Stomach (tissue), 9 donors: Measurements from ENCODE around the gene NYNRIN. TPM values are rescaled to one million over a fixed set of nuclear protein-coding genes. Genes with fewer than 3 reads are reported as not detected.
"Not testable (repeated sequence)": the region's sequence is repeated elsewhere in the genome, so short reads cannot be mapped to it uniquely, and the experiment has no call there.

ENCODE experiments used
- DNase-seq, 2 donors: peaks; one replicate each; pipeline versions ENCODE4 v3.0.0 to v3.0.0-alpha.2; 2013 to 2019
- H3K27ac ChIP-seq, 5 donors: fragments of 200-600 bp in 4 of 5; sonication (generic) in 4 of 5; one replicate each; pipeline ENCODE4 v1.5.1; 2013 to 2019; ENCODE audit warnings: mild to moderate bottlenecking in 1 of 5, moderate library complexity in 1 of 5
- H3K27me3 ChIP-seq, 3 donors: fragments of 200-600 bp; sonication (generic); one replicate each; pipeline ENCODE4 v1.5.1; 2017 to 2019; ENCODE audit warnings: mixed run types in 1 of 3
- H3K36me3 ChIP-seq, 4 donors: fragments of 200-600 bp; sonication (generic); 1 replicate in 3 of 4; 2 replicates in 1 of 4; pipeline ENCODE4 v1.5.1; 2016 to 2019
- H3K4me1 ChIP-seq, 4 donors: fragments of 200-600 bp; sonication (generic); one replicate each; pipeline ENCODE4 v1.5.1; 2016 to 2019
- H3K4me3 ChIP-seq, 4 donors: fragments of 200-600 bp; sonication (generic) in 3 of 4; one replicate each; pipeline ENCODE4 v1.5.1; 2016 to 2019; ENCODE audit warnings: mild to moderate bottlenecking in 1 of 4
- H3K9me3 ChIP-seq, 4 donors: fragments of 200-600 bp; sonication (generic); one replicate each; pipeline ENCODE4 v1.5.1; 2016 to 2019
- EP300 ChIP-seq: sonication (generic); formaldehyde crosslinking; IDR thresholded peaks from one replicate; pipeline ENCODE4 v1.6.1; 2017; ENCODE audit warnings: antibody characterized with exemption
- POLR2A ChIP-seq, 4 donors: fragments of 450-650 bp; IDR thresholded peaks; one replicate each; pipeline ENCODE4 v1.6.1; 2016; ENCODE audit warnings: antibody characterized with exemption in 4 of 4, control low read depth in 2 of 4, mild to moderate bottlenecking in 1 of 4, moderate library complexity in 1 of 4
- POLR2AphosphoS5 ChIP-seq, 3 donors: sonication (generic); formaldehyde crosslinking; IDR thresholded peaks; one replicate each; pipeline ENCODE4 v1.6.1; 2016; ENCODE audit warnings: antibody characterized with exemption in 3 of 3
- WGBS, 5 donors: extraction: QIAGEN DNeasy Blood & Tissue Kit in 3 of 5; methylation state at CpG; one replicate each; pipeline versions ENCODE4 v1.1.5 to v1.1.7; 2013 to 2018; 5-methylcytosine and 5-hydroxymethylcytosine counted together
- intact Hi-C: fragments of 100-400 bp; cut with DNase I; formaldehyde crosslinking; loops from one replicate; pipeline ENCODE4 v1.15.1; 2023; ENCODE audit warnings: low total_unique reads
- polyA plus RNA-seq, 3 donors: library from polyadenylated mRNA; stranded (reverse); fragments of 200-250 nt; gene quantifications; one replicate each; pipeline ENCODE4 v1.2.3, GENCODE V29; 2013
- total RNA-seq, 5 donors: library from RNA; depleted of rRNA; stranded (reverse); fragments of >200 nt; gene quantifications; one replicate each; pipeline versions ENCODE4 v1.1.0 to v1.2.3, GENCODE V29; 2014 to 2016
- TF ChIP-seq, protein P1 (sequence below), 7 experiments: fragments of 450-650 bp in 4 of 7; fragments of 200-600 bp in 3 of 7; sonication (generic) in 3 of 7; IDR thresholded peaks; one replicate each; pipeline ENCODE4 v1.5.1; 2016 to 2019; ENCODE audit warnings: antibody characterized with exemption in 7 of 7, control low read depth in 2 of 7, mild to moderate bottlenecking in 1 of 7
- donor health status: healthy with polysubstance abuse.
- donor health status: Bipolar disorder and iron deficiency.
- donor health status: healthy.

The NYNRIN gene
- total and polyA plus RNA-seq, 8 donors: 2.3 to 16.0 (median 4.3) TPM

DNA sequence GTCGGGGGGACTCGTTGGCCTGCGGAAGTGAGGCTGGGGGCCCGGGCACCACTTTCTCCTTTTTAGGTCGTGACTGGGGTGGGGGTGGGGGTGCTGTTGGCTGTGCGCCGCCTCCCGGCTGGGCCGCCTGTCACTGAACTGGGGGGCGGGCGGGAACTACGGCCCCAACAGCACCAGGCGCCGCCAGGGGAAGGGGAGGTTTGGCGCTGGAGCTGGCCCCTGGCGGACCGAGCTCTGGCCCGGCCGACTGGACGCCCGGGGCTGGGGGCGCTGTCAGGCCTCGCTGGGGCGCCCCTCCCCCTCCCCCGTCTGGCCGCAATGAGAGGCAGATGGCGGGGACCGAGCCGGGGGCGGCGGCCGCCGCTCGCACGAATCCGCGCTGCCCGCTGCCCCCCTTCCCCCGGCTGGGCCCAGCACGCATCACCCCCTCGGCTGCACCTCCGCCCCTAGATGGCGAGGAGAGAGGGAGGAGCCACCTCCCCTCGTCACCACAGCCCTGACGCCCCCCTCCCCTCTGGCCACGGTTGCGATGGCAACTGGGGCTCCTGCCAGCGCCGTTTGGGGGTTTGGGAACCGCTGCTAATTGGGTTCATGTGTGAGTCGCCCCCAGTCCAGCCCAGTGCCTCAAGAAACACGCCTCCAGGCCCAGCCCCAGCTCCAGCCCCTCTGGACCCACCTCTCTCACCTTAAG, 30.1 kb upstream of the NYNRIN start:
- peak in 1 of 2 donors; percentile 94 for DNase-seq
- no peaks in the 10 kb centered on the region for H3K9me3 ChIP-seq
- peak overlapping the region; percentile 83 to 97 (median 92) for H3K27ac ChIP-seq
- intact Hi-C loops: loop anchor here (5.0 kb wide), 1 partner anchor 49 kb away; no protein-coding TSS in a partner anchor
- H3K27me3 ChIP-seq: peaks cover 0 to 44% (median 0%) of the 10 kb centered on the region in 3 donors
- H3K4me1 ChIP-seq: peaks cover 31 to 60% (median 51%) of the 10 kb centered on the region in 4 donors
- WGBS, 5 donors: 2 to 10% (median 7%) methylated on average over 15 to 47 of the region's 52 CpGs
- TF ChIP-seq, protein P1, sequence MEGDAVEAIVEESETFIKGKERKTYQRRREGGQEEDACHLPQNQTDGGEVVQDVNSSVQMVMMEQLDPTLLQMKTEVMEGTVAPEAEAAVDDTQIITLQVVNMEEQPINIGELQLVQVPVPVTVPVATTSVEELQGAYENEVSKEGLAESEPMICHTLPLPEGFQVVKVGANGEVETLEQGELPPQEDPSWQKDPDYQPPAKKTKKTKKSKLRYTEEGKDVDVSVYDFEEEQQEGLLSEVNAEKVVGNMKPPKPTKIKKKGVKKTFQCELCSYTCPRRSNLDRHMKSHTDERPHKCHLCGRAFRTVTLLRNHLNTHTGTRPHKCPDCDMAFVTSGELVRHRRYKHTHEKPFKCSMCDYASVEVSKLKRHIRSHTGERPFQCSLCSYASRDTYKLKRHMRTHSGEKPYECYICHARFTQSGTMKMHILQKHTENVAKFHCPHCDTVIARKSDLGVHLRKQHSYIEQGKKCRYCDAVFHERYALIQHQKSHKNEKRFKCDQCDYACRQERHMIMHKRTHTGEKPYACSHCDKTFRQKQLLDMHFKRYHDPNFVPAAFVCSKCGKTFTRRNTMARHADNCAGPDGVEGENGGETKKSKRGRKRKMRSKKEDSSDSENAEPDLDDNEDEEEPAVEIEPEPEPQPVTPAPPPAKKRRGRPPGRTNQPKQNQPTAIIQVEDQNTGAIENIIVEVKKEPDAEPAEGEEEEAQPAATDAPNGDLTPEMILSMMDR (IDR thresholded peaks at IDR 0.05): no peak
- TF ChIP-seq POLR2A (IDR thresholded peaks at IDR 0.05): no peak
- TF ChIP-seq POLR2AphosphoS5 (IDR thresholded peaks at IDR 0.05): no peak
- TF ChIP-seq EP300: no peak
- peaks cover 0 to 16% (median 9%) of the 10 kb centered on the region in 4 donors for H3K36me3 ChIP-seq
- H3K4me3 ChIP-seq: peak overlapping the region; percentile 58 to 71 (median 64)

DNA sequence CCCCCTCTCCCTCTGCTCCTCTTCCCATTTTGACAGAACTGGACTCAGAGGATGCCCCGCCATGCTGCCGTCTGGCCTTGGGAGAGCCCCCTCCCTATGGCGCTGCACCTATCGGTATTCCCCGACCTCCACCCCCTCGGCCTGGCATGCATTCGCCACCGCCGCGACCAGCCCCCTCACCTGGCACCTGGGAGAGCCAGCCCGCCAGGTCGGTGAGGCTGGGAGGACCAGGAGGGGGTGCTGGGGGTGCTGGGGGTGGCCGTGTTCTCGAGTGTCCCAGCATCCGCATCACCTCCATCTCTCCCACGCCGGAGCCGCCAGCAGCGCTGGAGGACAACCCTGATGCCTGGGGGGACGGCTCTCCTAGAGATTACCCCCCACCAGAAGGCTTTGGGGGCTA, 29.3 kb upstream of the NYNRIN start:
- TF ChIP-seq POLR2A (IDR thresholded peaks at IDR 0.05) (no peak), EP300 (no peak), POLR2AphosphoS5 (IDR thresholded peaks at IDR 0.05) (no peak)
- TF ChIP-seq, protein P1 (IDR thresholded peaks at IDR 0.05): no peak
- Histone ChIP-seq H3K36me3 (peaks cover 0 to 23% (median 14%) of the 10 kb centered on the region in 4 donors), H3K27me3 (peaks cover 0 to 44% (median 0%) of the 10 kb centered on the region in 3 donors), H3K27ac (peak overlapping the region; percentile 83 to 97 (median 92)), H3K9me3 (no peaks in the 10 kb centered on the region), H3K4me3 (peak overlapping the region in 3 of 4 donors; percentile 58 to 68 (median 59)), H3K4me1 (peaks cover 31 to 60% (median 51%) of the 10 kb centered on the region in 4 donors)
- 85 to 90% (median 89%) methylated on average over 20 of the region's 20 CpGs for WGBS, 5 donors
- no peak for DNase-seq
- intact Hi-C loops: loop anchor here (5.0 kb wide), 1 partner anchor 48 kb away; no protein-coding TSS in a partner anchor

DNA sequence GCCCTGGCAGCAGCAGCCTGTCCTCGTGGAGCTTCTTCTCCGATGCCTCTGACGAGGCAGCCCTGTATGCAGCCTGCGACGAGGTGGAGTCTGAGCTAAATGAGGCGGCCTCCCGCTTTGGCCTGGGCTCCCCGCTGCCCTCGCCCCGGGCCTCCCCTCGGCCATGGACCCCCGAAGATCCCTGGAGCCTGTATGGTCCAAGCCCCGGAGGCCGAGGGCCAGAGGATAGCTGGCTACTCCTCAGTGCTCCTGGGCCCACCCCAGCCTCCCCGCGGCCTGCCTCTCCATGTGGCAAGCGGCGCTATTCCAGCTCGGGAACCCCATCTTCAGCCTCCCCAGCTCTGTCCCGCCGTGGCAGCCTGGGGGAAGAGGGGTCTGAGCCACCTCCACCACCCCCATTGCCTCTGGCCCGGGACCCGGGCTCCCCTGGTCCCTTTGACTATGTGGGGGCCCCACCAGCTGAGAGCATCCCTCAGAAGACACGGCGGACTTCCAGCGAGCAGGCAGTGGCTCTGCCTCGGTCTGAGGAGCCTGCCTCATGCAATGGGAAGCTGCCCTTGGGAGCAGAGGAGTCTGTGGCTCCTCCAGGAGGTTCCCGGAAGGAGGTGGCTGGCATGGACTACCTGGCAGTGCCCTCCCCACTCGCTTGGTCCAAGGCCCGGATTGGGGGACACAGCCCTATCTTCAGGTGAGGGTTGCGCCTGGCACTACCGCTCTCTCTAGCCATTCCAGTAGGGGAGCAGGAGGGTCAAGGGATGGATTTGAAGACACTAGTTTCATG, 28.7 kb upstream of the NYNRIN start:
- Histone ChIP-seq H3K4me1 (peaks cover 31 to 56% (median 47%) of the 10 kb centered on the region in 4 donors), H3K9me3 (no peaks in the 10 kb centered on the region), H3K4me3 (peak overlapping the region in 1 of 4 donors; percentile 58), H3K27me3 (peaks cover 0 to 44% (median 0%) of the 10 kb centered on the region in 3 donors), H3K36me3 (peaks cover 0 to 29% (median 18%) of the 10 kb centered on the region in 4 donors), H3K27ac (peak overlapping the region in 4 of 5 donors; percentile 89 to 97 (median 93))
- WGBS, 5 donors: 72 to 88% (median 80%) methylated on average over 29 to 32 of the region's 32 CpGs
- TF ChIP-seq, protein P1 (IDR thresholded peaks at IDR 0.05): no peak
- no peak for TF ChIP-seq POLR2AphosphoS5 (IDR thresholded peaks at IDR 0.05)
- intact Hi-C loops: loop anchor here (5.0 kb wide), 1 partner anchor 47 kb away; no protein-coding TSS in a partner anchor
- no peak for DNase-seq

DNA sequence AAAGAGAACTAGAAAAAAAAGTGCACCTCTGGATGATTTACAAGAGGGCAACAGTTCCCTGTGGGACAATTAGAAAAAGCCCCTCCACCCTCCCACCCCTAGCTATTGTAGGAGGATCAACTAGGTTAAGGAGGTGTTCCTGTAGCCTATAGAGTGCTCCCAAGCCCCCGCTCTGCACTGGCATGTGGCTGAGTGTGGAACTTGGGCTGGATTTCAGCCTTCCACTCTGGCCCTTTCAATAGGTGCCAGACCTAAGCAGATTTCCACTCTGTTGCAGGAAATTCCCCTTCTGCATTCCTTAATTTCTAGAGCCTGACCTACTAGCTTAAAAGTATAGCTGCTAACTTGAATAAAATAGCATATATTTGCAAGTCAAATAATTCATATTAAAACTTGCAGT, 28.1 kb upstream of the NYNRIN start:
- intact Hi-C loops: no loop called here
- Histone ChIP-seq H3K27ac (peak overlapping the region in 2 of 5 donors; percentile 94 to 97), H3K9me3 (no peaks in the 10 kb centered on the region), H3K27me3 (peaks cover 0 to 43% (median 0%) of the 10 kb centered on the region in 3 donors), H3K36me3 (peaks cover 0 to 36% (median 22%) of the 10 kb centered on the region in 4 donors), H3K4me1 (peaks cover 25 to 49% (median 41%) of the 10 kb centered on the region in 4 donors), H3K4me3 (no peak overlapping the region)
- no peak for DNase-seq
- 64 to 75% (median 69%) methylated on average over 1 of the region's 1 CpG for WGBS, 5 donors
- TF ChIP-seq POLR2AphosphoS5 (IDR thresholded peaks at IDR 0.05): no peak

DNA sequence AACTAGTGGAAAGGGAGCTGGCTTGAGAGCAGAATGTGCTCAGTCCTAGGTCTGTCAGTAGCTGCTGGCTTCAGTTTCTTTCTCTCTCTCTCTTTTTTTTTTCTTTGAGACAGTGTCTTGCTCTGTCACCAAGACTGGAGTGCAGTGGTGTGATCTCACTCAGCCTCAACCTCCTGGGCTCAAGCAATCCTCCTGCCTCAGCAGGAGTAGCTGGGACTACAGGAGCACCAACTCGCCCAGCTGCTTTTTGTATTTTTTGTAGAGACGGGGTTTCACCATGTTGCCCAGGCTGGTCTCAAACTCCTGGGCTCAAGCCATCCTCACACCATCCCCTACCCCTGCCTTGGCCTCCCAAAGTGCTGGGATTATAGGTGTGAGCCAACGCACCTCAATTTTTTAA, 27.2 kb upstream of the NYNRIN start:
- Histone ChIP-seq H3K4me1 (peaks cover 18 to 42% (median 34%) of the 10 kb centered on the region in 4 donors), H3K27me3 (peaks cover 0 to 35% (median 0%) of the 10 kb centered on the region in 3 donors), H3K36me3 (peaks cover 0 to 44% (median 31%) of the 10 kb centered on the region in 4 donors)
- H3K27ac ChIP-seq, DNase-seq, intact Hi-C loops, H3K9me3 ChIP-seq, H3K4me3 ChIP-seq: not testable (repeated sequence)
- 73 to 92% (median 87%) methylated on average over 3 of the region's 3 CpGs for WGBS, 5 donors
